GM21447 (cell line): ENCODE measurements around the gene CHN1.

Experiments used
- ATAC-seq: cut with Tn5 transposase; IDR thresholded peaks from one replicate; pipeline ENCODE4 v1.9.1; 2021; ENCODE audit not compliant: unreplicated experiment

The CHN1 gene

DNA sequence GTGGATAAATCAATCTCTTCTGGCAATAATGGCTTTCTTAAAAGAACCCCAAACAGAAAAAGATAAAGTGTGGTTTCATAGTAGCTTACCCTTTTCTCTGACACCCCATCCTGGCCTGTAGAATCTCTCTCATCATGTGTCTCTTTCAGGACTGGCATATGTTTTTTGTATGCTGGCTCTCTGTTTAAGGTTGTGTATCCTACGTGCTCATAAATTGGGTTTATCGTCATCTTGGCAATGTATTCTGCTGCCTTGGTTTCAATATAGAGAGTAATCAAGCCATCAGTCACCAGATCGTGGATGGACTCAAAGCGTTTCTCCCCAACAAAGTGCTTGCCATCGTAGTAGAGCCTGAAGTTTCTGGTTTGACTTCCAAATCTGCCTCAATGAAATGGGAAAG lies 127.4 kb downstream of the CHN1 start:
- no peak for ATAC-seq

DNA sequence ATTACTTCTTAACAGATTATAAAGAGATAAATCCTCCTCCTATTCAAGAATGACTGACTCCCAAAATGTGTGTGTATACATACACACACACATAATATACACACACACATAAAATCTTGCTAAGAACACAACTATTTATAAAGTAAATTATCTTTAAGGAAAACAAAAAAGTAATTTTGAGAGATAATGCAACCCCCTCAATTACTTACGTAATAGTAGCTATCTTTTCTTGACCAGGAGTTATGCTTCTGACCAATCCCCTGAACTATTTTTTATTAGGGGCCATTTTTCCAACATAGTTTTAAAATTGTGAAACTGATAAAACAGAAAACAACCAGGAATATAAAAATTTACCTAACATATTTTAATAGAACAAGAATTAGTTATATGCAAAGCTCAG lies 127.9 kb downstream of the CHN1 start:
- no peak for ATAC-seq

DNA sequence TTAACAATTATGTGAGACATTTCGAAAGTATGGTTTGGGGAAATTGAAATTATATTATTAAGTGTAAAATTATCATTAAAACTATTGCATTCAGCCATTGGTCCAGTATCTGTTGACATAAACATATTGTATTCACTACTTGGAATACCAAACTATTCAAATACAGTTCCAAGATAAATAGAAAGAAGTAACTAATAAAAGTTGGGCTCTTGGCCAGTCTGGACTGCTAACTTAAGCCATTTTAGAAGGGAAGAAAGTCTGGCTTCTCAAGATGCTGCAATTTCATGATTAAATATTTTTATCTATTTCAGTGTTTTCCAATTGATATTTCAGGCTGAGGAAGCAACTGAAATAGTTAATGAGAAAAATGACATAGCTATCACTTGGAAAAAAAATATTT lies 131.1 kb downstream of the CHN1 start:
- ATAC-seq = no peak

DNA sequence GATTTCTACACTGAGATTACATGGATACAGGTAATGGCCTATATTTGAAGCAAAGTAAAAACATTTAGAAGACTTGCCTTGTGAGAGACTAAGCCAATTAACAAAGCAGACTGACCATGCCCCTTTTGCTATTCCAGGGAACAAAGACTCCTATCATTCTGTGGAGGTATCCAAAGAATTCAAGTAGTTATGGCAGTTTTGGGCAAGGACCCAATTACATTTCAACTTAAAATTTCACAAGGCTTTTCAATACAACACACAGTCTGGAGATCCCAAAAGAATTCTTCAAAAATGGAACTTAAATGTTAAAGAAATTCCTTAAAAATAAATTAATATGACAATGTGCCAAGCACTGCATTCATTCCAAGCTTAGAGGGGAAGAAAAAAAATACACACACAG lies 131.7 kb downstream of the CHN1 start:
- ATAC-seq = no peak

DNA sequence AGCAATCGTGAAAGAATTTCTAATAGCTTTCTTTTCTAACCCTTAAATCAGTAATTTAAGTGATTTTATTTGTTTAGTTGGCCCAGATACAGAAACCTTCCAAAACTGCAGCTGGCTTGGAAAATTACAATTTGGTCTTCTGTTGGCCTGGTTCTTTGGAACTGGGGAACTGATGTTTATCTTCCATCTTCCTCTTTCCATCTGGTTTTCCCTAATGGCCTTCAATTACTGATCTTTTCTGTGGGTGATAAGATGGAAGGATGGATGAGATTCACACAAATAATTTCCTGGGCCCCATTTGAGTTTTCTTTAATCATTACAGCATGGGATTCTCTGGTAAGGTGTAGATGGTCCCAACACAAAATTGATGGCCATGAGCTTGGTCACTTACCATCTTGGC lies 134.4 kb downstream of the CHN1 start:
- no peak for ATAC-seq

DNA sequence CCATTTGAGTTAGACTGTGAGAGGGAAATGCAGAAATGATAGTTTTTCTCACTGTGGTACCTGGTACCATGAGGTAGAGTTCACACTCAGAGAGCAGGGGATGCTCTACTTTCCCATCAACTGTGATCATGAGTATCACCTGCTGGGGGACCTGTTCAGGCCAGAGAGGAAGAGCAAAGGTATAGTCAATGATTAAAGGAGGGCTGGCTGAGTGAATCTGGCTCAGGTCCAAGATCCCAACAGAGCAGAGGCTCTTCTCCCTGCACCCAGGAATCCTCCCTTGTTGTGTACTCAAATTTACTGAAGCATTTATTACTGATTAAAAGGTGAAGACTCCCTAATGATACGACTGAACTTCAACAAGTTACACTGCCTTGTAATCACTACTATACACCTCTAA lies 136.3 kb downstream of the CHN1 start:
- ATAC-seq = no peak

DNA sequence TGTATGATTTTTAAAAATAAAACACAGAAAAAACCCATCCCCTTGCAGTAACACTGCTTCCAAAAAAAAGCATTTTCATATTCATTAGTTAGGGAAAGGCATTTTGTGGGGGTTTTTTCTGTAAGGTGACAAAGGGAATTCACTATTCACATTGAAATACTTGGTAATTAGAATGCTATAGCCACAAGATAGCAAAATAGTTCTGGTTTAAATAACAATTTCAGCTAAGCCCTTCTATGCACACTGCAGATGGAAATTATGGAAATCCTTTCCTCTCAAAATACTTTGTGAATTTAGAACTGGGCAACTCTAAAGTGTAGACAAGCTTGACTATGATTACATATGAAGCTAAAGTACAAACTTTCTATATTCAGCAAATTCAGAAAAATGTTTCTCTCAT lies 138.8 kb downstream of the CHN1 start:
- ATAC-seq = no peak

DNA sequence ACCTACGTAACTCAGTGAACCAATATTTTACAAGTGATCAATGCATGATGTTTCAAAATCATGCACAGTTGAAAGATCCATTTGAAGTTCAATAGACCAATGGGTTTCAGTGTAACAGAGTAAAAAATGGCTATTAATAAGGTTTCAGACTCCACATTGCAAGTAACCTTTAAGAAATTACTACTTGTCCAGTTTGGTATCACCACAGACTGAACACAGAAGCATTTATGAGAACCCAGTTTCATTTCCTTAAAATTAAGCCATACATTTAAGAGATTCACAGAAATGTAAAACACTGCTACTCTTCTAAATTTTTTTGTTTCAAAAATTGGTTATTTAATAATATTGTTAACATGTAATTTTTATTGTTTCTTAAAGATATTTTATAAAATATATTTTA lies 142.0 kb downstream of the CHN1 start:
- ATAC-seq = no peak

DNA sequence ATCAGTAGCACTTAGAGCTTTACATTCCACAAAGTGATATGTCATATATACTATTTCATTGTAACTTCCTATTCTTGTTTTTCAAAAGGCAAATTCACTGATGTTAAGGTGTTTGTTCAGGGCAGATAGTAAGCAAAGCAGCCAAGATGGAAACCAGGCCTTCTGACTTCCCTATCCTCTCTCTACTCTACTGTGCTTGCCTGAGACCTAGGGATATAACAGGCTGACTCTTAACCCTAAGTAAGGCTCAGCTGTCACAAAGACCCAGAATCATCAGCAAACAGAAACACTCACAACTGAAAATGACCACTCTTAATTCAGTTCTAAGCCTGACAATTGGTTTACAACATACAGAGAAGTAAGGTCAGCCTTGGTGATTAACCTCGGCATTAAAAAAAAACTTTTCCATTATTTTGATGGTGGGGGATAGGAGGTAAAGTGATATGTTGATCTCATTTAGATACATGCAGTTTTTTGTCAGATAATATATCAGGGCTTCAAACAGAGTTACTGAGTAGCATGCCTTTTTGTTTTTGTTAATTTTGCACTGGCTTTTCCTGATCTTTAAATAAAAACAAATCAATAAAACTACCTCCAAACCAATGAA lies 145.5 kb downstream of the CHN1 start:
- ATAC-seq = no peak

DNA sequence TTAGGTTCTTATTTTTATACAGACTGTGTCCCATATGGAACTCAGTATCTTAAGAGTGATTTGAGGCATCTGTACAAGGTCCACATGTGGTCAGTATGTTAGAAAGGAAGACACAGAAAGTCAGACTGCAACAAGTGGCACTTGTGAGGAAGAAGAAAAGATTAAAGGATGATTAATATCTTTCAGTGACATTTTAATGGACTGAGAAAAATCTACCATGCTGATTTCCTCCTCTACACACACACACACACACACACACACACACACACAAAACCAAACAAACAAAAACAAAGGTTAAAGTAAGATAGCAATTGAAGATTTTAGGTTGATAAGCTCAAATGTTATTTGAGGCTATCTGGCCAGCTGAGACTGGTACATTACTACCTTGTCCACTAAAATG lies 146.4 kb downstream of the CHN1 start:
- ATAC-seq = no peak

DNA sequence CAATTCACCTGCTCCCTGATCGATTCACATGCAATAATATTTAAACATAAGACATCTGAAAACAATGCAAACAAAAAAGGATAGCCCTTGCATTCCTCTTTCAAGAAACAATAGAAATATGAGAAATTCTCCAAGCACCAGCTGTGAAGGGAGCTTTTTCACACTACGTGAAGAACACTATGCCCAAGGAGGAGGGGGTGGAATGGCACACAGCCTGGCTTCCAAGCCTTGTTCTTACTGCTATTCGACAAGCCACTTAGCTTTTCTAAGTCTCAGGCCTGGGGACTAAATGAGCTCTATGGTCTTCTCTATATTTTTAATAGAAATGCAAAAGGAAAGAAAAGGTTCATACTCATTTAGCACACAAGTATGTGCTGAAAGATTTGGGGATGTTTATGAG lies 148.7 kb downstream of the CHN1 start:
- ATAC-seq = no peak

DNA sequence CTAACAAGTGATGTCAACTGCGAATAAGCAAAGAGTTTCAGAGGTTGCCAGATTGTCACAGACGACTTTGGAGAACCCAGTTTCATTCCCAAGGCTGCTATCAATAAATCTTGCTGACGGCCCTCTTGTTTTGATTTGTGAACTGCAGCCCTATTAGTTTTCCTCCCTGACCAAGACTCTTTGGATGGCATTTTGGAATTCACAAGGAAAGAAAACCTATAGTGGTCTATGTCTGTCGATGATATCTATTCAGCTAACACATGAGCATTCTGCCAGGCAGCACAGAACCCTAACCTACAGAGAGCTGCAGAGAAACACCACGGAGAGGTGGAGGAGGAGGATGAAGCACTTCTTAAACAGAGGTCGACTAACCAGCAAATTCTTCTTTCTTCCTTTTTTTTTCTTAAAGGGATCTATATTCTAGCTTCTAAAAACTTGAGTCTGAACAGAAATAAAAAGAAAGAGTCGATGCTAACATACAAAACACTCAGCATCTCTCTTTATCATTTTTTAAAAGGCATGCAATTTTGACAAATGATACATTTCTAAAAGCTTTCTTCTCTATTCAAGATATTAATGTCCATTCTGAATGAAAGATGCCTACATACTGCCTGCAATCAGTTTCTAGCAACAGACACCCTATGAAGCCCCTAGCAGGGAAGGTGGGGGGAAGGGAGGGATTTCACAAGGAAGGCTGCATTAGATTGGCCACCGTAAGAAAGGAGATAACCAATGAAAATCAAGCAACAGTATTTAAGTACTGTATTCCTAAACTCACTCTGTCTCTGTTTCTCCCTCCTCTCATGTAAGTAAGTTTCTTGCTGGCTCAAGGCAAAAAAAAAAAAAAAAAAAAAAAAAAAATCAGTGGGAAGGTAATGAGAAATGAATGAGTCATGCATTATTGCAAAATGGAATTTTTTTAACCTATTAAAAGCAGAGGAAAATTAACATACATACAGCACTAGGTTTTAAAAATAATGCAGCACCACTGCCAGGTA lies 157.9 kb downstream of the CHN1 start:
- no peak for ATAC-seq

DNA sequence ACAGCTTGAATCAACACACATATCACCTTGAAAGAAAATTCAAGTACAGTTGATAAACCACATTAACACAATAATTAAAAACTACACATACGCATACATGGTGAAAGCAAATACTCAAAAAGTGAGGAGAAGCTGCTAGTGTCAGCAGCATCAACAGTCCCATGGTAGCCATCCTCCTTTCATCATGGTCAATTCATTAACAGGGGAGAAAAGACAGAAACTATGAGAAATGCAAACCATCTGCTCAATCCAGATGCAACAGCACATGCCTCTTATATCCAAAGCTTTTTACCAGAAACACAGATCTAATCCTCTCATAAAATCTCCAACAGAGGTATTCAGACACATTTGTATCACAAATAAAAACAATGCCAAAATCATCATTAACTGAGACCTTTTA lies 159.0 kb downstream of the CHN1 start:
- ATAC-seq = no peak

DNA sequence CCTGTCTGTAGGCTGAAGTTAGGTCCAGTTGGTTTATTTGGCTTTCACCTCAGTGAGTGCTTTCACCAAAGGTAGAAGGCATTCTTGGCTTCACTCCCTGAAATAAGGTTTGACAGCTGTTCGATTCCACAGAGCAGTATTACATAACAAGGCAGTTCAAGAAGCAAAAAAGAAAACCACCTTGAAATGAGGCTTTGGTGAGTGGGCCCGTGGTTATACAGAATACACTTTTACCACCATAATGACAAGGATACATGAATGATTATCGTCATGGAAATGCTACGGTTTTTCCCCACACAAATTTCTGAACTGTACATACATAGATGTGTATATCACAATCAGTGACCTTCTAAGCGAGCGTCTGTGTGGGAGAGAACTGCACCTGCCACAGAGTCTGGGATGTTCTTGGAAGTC lies 160.9 kb downstream of the CHN1 start:
- no peak for ATAC-seq

DNA sequence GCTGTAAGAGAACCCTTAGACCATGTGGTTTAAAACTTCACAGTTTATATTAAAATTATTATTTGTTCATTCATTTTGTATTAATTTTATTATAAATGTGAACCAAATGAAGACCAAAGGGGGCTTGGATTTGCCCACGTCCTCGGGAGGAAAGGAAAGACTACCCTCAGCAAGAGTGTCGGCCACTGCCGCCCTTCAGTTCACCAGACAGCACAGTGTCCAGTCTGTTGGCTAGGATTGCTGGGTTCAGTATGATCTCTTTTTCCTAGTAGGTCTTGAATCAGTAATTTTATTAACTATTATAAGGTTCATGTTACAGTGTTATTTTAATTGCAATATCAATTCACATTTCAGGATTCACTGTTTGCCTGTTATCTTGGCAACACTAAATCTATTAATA lies 162.7 kb downstream of the CHN1 start:
- no peak for ATAC-seq

DNA sequence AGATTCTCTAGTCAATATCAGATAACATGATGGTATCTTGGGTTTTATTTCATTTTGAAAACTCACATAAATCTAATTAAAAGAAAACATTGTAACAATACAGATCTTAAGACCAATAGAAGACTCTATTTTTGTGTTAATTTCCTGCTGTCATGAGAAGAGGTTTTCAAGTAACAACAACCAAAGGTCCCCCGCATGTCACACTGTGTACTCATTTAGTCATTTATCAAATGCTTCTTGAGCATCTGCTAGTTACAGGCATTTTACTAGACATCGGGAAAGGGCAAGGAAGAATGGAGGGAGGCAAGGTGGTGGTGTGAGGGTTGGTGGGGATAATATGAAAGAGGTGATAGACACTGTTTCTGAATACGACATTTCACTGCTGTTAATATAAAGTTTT lies 163.2 kb downstream of the CHN1 start:
- no peak for ATAC-seq

DNA sequence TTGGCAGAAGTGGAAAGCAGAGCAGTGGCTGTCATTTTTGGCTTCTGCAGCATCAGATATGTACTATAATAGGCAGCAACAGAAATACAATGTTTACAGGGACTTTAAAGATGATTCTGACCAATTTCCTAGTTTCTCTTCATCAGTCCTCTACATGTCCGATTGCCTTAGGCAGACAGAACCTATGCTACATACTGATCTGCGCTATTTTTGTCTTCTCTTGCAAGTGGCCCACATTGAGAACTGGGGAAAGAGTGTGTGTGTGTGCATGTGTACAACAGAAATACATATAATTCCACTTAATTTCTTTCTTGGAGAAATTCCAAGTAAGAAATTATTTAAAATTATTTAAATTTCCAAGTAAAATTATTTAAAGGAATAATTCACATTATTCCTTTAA lies 163.8 kb downstream of the CHN1 start:
- ATAC-seq = no peak

DNA sequence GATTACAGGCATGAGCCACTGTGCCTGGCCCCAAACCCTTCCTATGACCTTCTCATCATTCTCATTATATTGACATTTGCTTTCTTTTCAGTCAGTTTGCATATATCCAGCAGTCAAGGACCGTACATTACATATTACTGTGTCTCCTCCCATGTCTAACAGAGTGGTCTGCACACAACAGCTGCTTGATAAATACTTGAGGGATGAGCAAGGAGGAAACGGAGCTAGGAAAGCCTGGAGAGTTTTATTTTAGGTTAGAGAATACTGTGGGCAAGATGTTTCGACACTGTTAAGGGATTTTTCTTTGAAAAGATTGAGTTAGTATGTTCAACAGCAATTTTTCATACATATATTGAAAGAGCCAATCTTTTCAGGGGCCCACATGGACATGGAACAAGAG lies 164.7 kb downstream of the CHN1 start:
- ATAC-seq = no peak

DNA sequence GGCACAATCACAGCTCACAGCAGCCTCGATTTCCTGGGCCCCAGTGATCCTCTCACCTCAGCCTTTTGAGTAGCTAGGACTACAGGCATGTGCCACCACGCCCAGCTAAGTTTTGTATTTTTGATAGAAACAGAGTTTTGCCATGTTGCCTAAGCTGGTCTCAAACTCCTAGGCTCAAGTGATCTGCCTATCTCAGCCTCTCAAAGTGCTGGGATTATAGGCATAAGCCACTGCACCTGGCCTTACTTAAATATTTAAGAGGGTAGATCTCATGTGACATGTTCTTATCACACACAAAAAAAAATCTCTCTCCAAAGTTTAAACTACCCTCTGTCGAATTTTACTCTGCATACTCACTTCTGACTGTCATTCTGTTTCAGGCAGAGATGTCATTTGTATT lies 165.5 kb downstream of the CHN1 start:
- no peak for ATAC-seq

DNA sequence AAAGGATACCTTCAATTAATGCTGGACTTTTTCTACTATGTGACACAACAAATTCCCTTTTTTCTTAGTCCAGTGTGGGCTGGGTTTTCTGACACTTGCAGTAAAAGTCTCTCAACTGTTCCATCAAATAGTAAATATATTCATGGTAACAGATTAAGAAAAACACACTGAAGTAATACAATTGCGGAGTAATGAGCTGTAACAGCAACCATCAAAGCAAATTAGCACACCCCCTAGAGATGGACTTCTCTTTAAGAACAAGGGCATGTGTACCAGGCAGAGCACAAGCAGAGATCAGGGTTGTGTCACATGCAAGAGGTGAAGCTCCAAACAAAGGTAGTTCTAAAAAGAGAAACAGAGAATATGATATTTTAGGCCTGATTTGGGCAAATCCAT lies 168.2 kb downstream of the CHN1 start:
- ATAC-seq = no peak

DNA sequence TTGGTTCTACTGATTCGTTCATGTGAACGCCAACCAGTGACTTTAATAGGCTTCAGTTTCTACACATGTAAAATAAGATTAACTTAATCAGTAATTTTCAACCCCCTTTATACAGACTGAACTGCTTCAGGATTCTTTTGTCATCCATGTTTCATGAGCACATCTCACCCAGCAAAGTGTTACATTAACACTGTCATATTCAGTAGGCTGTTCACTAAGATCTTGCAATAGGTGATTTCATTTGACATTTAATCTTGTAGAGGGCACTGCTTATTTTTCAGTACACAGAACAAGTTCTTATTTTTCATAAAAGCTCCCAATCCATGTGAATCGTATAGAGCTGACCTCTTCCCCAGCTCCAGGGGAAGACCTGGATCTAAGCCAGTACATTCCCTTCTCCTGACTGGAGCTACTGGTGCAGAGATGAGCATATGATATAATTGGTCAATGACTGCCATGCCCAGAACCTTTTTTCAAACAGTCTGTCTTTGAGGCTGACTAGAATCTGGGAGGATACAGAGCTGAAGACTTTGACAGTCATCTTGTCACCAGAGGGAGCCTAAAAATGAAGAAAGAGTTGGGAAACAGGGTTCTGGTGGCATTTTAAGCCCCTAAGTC lies 168.7 kb downstream of the CHN1 start:
- no peak for ATAC-seq

DNA sequence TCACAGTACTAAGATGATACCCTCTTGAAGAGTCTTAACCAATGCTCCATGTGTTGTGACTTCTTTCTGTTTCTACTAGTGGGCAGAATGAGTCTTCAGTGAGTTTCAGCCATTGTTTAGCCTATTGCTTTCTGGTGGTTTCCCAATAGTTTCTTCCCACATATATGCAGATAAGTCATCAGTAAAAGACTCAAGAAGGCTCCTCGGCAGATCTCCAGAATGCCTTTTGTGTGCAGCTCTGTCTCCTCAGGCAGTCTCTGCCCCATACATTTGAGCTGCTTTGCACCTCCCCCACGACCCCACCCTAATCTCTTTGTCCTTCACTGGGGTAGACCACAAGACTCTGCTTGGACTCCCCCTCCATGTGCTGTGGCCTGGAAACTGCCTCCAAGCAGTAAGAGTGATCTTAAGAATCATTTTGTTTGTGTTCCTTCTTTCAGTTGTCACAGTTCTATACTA lies 169.4 kb downstream of the CHN1 start:
- no peak for ATAC-seq
